Large intestine (tissue), 3 donors: ENCODE measurements around the gene ACSL6. TPM values are rescaled to one million over a fixed set of nuclear protein-coding genes. Genes with fewer than 3 reads are reported as not detected.

Experiments
- DNase-seq, 2 donors: peaks; one replicate each; pipeline versions ENCODE4 v3.0.0 to v3.0.0-alpha.2; 2013
- H3K27ac ChIP-seq: one replicate; pipeline ENCODE4 v1.5.1; 2013; ENCODE audit warnings: low read length
- H3K27me3 ChIP-seq: 2 replicates; pipeline ENCODE4 v1.6.1; 2013; ENCODE audit warnings: low read length; ENCODE audit not compliant: control insufficient read depth, insufficient read depth
- H3K36me3 ChIP-seq: 2 replicates; pipeline ENCODE4 v1.6.1; 2013; ENCODE audit warnings: low read length; ENCODE audit not compliant: control insufficient read depth, insufficient read depth
- H3K4me1 ChIP-seq: one replicate; pipeline ENCODE4 v1.6.1; 2013; ENCODE audit warnings: low read length; ENCODE audit not compliant: control insufficient read depth, insufficient read depth
- H3K4me3 ChIP-seq: one replicate; pipeline ENCODE4 v1.5.1; 2013; ENCODE audit warnings: low read length
- H3K9me3 ChIP-seq: one replicate; pipeline ENCODE4 v1.6.1; 2013; ENCODE audit warnings: mild to moderate bottlenecking, low read depth, low read length, moderate library complexity; ENCODE audit not compliant: control insufficient read depth
- WGBS: methylation state at CpG from one replicate; pipeline ENCODE4 v1.1.5; 2013; ENCODE audit warnings: low lambda C conversion rate; ENCODE audit not compliant: insufficient coverage; 5-methylcytosine and 5-hydroxymethylcytosine counted together
- polyA plus RNA-seq: library from polyadenylated mRNA; unstranded; fragments of 120-200 nt; gene quantifications from one replicate; pipeline ENCODE4 v1.2.1, GENCODE V29; 2013

Gene ACSL6
- polyA plus RNA-seq, 1 donor: 2.9 TPM

DNA sequence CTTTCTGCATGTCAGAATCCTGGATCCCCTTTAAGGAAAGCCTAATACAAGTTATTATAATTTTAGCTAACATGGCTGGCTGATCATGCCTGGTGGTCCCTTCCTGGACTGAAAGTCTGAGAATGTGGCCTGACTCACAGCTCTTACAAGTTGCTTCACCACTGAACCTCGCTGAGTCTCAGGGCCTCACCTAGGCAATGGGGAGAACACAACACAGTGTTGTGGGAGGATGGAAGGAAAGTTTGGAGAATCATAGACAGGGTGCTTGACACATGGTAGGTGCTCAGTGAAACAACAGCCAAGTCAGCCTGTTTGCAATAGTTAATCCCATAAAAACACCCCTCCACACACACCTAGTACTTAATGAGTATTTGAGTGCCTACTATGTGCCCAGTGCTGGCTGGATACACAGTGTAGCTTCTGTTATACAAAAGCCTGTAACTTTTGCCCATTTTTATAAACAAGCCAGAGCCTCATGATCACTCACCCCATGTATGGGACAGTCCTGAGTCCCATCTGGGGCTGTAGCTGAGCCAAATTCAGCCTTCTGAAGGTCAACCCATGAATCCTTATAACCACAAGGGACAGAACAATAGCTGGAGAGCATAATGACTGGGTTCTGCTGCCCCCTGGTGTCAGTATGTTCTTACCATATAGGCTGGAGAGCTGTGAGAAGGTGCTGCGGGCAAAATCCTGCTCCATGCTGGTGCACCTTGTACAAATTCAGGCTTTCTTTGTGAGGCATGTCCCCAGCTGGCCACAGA lies 3.9 kb downstream of the ACSL6 start:
- no CpG with 5 or more reads among the region's 2 CpGs for WGBS
- Histone ChIP-seq H3K4me3 (no peak overlapping the region), H3K27me3 (peaks cover 25% of the 10 kb centered on the region), H3K4me1 (peaks cover 10% of the 10 kb centered on the region), H3K9me3 (no peaks in the 10 kb centered on the region), H3K36me3 (no peaks in the 10 kb centered on the region), H3K27ac (no peak overlapping the region)
- peak; percentile 57 to 69 for DNase-seq

DNA sequence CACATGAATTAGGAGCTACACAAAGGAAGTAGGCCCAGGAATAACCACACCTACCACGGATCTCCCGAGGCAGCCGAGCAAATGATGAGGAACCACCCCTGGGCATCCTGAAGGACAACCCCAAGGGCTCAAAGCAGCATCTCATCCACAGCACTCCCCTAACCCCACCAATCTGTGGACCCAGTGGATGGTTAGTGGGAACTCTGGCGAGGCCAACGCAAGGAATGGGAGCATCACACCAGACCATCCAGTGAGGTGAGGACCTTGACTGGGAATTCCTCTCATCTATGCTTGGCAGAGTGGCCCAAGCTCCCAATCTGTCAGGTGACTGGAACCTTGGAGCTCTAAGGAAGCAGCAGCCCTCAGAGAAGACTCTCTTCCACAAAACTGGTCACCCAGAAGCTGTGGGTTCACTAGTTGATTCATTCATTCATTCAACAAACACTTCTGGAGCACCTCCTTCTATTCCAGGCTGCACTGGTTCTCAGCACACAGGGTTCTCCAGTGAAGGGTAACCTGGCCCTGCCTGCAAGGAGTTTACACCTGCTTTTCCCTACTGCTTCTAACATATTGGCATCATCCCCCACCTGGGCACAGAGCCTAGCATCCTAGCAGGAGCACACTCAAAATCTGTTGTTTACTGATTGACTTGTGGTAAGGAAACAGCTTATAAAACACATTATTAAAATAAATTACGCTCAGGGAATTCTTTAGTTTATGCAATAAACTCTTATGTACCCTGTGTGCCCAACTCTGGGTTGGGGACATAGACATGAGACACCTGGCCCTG lies 4.9 kb downstream of the ACSL6 start:
- Histone ChIP-seq H3K4me3 (no peak overlapping the region), H3K27ac (no peak overlapping the region), H3K4me1 (peaks cover 16% of the 10 kb centered on the region), H3K9me3 (no peaks in the 10 kb centered on the region), H3K27me3 (peaks cover 15% of the 10 kb centered on the region), H3K36me3 (no peaks in the 10 kb centered on the region)
- WGBS: no CpG with 5 or more reads among the region's 6 CpGs
- no peak for DNase-seq

DNA sequence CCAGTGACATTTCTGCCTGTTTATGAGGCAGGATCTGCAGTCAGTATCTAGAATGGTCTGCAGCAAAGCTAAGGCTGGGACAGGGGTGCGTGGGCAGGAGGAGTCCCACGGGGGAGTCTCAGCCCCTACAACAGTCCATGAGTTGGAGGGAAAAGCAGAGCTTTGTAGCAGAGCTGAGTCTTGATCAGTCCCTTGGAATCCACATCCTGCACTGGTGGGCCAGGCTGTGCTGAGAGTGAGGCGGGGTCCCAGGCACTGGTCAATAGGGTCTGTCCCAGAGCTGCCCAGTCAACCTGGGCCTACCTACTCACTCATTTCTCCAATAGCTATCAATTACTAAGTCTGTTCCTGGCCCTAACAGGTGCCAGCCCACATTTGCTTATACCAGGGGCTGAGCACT lies 5.9 kb downstream of the ACSL6 start:
- no CpG with 5 or more reads among the region's 3 CpGs for WGBS
- H3K4me1 ChIP-seq: peaks cover 19% of the 10 kb centered on the region
- no peaks in the 10 kb centered on the region for H3K9me3 ChIP-seq
- H3K4me3 ChIP-seq: no peak overlapping the region
- H3K36me3 ChIP-seq: no peaks in the 10 kb centered on the region
- H3K27me3 ChIP-seq: peaks cover 8% of the 10 kb centered on the region
- H3K27ac ChIP-seq: no peak overlapping the region
- no peak for DNase-seq

DNA sequence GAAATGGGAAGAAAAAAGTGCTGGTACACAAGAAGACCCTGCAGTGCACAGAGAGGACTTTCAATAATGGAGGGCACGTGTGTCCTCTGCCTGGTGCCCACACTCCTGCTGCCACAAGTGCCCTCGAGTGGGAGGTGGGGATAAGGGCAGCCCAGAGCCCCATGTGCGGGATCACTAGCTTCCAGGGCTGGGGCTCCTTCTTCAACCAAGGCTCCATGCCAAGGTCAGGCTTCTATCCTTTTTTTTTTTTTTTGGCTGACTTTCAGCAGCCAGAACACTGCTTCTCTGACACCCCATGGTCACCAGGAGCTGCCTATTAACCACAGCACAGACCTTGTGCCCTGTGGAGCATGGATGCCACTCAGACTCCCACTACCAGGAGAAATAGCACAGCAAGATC lies 7.5 kb downstream of the ACSL6 start:
- Histone ChIP-seq H3K4me1 (peaks cover 32% of the 10 kb centered on the region), H3K36me3 (no peaks in the 10 kb centered on the region), H3K27me3 (no peaks in the 10 kb centered on the region), H3K27ac (no peak overlapping the region), H3K9me3 (no peaks in the 10 kb centered on the region), H3K4me3 (no peak overlapping the region)
- no peak for DNase-seq
- WGBS: no CpG with 5 or more reads among the region's 3 CpGs

DNA sequence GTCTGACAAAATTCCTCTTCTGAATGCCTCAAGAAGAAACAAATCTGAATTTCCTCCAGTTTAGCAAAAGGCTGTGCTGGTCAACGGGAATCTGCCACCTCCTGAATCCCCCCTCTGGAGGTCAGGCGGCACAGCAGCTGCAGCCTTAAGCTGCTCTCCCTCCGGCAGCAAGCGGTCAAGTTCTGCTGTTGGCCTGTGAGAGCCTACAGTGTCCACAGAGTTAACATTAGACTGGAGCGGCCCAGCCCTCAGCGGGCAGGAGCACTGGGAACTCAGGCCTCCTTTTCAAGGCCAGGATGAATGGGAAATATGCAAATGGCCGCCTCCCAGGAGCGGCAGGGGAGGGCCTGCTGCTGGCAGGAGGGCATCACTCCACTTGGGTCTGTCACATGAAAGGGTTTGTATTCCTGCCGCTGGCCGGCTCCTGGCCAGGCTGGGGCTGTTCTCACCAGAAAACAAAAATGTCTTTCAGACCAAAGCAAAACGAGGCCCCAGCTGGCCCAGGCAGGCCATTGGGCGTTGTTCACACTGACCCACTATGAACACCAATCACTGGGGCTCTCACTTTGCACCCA lies 8.2 kb downstream of the ACSL6 start:
- WGBS: no CpG with 5 or more reads among the region's 12 CpGs
- DNase-seq: no peak

DNA sequence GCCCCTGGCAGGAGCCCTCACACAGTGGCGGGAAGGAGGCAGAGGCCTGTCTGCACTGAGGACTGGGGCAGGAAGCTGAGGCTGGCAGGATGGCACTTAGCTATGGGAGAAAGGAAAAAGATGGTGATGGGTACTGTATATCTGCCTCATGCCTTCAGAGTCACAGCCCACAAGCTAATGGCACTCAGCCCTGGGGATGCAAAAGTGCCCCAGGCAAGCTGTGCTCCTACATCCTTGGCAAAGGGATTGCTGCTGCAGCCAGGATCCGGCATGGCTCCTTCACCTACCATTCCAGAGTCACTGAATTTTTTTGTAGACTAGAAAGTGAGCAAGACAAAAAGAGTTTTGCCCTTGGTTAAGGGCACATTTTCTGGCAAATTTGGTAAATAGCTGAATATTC lies 8.7 kb downstream of the ACSL6 start:
- no peaks in the 10 kb centered on the region for H3K36me3 ChIP-seq
- H3K4me3 ChIP-seq: no peak overlapping the region
- no CpG with 5 or more reads among the region's 2 CpGs for WGBS
- no peaks in the 10 kb centered on the region for H3K9me3 ChIP-seq
- H3K27ac ChIP-seq: no peak overlapping the region
- no peaks in the 10 kb centered on the region for H3K27me3 ChIP-seq
- peaks cover 43% of the 10 kb centered on the region for H3K4me1 ChIP-seq
- no peak for DNase-seq

More for the DNA sequence above, 8.2 kb downstream of the ACSL6 start:
- Histone ChIP-seq H3K9me3 (no peaks in the 10 kb centered on the region), H3K27ac (no peak overlapping the region), H3K4me3 (no peak overlapping the region), H3K27me3 (no peaks in the 10 kb centered on the region), H3K4me1 (peaks cover 38% of the 10 kb centered on the region), H3K36me3 (no peaks in the 10 kb centered on the region)

DNA sequence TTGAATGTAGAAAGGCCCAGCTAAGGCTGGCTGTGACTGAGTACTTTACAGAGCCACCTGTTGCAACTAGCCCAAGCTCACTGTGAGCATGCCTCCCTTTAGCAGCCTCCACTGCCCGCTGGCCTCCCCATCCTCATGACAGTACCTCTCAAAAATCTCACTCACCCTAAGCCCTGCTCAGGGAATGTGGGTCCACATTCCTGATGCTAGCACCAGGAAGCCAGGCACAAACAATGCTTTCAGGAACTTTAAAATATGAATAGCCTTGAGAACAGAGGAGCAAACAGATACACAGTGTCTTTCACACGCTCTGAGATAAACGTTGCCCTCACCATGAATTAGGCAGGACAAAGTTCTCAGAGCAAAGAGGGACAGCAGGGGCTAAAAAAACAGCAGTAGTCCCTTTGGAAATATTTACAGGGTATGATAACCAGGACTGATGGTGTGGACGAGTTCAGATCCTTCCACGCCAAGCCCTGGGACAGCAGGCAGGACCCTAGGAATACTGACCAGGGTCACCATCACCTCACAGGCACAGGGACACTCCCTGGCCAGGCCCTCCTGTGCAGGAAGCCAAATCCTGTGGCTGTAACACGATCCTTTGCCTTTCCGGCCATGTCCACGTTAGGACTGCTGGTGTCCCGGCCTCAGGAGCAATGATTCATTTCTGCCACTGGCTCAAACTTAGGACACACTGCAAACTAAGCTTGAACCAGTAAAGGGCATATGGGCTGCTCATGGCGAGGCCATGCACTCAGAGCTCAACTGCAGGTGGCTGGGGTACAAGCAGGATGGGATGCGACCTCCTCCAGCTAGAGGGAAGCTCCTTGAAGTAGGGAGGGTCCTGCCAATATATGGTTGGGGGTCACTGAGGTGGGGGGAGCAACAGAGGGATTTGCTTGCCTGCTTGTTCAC lies 9.6 kb downstream of the ACSL6 start:
- no peaks in the 10 kb centered on the region for H3K27me3 ChIP-seq
- no peak overlapping the region for H3K4me3 ChIP-seq
- peaks cover 51% of the 10 kb centered on the region for H3K4me1 ChIP-seq
- no peaks in the 10 kb centered on the region for H3K36me3 ChIP-seq
- no CpG with 5 or more reads among the region's 11 CpGs for WGBS
- peak in 1 of 2 donors; percentile 19 for DNase-seq
- no peak overlapping the region for H3K27ac ChIP-seq
- H3K9me3 ChIP-seq: no peaks in the 10 kb centered on the region

DNA sequence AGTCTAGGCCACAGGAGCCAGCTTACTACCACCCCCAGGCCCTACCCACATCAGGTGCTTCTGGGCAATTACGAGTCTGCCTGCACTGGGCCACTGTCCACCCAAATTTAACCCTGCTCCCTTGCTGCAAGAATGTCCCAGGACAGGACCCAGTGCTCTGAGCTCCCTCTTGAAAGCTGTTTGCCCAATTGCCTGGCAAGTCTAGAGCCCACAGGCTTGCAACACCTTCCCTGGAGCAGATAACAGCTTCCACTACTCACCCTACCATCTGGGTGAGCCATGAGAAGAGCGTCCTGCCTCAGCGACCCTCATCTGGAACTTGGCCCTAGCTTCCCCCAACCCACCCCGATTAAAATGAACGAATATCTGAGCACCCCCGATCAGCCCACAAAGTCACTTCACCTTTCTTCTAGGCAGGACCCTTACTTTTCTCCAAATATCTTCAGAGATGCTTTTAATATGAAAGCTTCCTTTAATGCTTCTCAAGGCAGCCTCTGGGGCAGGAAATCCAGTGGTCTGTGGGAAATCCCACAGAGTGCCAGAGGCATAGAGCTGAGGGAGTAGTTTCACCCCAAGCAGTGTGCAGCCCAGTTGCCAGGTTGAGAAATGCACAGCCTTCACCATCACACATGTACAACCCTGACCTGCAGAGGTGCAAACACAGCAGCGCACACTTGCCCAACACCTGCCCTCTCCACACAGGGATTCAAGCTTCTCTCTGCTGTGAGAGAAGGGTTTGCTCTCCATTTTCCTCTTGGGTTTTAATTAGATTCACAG lies 10.6 kb downstream of the ACSL6 start:
- Histone ChIP-seq H3K27me3 (no peaks in the 10 kb centered on the region), H3K4me1 (peaks cover 57% of the 10 kb centered on the region), H3K27ac (no peak overlapping the region), H3K36me3 (no peaks in the 10 kb centered on the region), H3K4me3 (no peak overlapping the region), H3K9me3 (no peaks in the 10 kb centered on the region)
- no CpG with 5 or more reads among the region's 7 CpGs for WGBS
- DNase-seq: no peak

DNA sequence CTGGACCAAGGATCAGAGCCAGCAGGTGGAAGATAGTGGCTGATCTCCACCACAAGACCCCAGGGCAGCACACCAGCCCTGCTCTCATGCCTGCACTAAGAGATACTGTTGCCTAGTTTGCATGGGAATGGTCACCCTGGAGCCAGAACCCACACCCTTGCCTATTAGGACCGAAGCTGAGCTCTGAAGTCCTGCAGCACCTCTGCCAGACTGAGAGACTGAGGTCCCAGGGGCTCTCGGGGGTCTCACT lies 11.3 kb downstream of the ACSL6 start:
- no peaks in the 10 kb centered on the region for H3K9me3 ChIP-seq
- DNase-seq: no peak
- no CpG with 5 or more reads among the region's 2 CpGs for WGBS
- H3K36me3 ChIP-seq: no peaks in the 10 kb centered on the region
- peaks cover 58% of the 10 kb centered on the region for H3K4me1 ChIP-seq
- H3K27ac ChIP-seq: no peak overlapping the region
- no peak overlapping the region for H3K4me3 ChIP-seq
- H3K27me3 ChIP-seq: no peaks in the 10 kb centered on the region
